HG02981 (cell line): ENCODE measurements around the gene RASIP1.
"Not testable (repeated sequence)": the region's sequence is repeated elsewhere in the genome, so short reads cannot be mapped to it uniquely, and the experiment has no call there.

Experiments used
- ATAC-seq: cut with Tn5 transposase; IDR thresholded peaks from one replicate; pipeline ENCODE4 v1.9.1; 2021; ENCODE audit warnings: mild to moderate bottlenecking, moderate library complexity; ENCODE audit not compliant: unreplicated experiment

The RASIP1 gene

GRCh38 chr19:48735031-48735615 lies 5.3 kb downstream of the RASIP1 start:
- no peak for ATAC-seq

DNA sequence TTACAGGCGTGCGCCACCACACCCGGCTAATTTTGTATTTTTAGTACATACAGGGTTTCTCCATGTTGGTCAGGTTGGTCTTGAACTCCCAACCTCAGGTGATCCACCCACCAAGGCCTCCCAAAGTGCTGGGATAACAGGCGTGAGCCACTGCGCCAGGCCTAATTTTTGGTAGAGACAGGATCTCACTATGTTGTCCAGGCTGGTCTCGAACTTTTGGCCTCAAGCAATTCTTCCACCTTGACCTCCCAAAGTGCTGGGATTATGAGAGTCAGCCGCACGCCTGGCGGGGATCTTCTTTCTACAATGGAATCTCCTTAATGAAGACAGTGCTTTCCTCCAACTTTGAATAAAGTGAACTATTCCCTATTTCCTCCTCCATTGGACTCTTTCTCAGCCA lies 5.8 kb downstream of the RASIP1 start:
- ATAC-seq = no peak

GRCh38 chr19:48731452-48731851 lies 9.0 kb downstream of the RASIP1 start:
- no peak for ATAC-seq

- ATAC-seq = no peak
Observed at GRCh38 chr19:48728911-48729664, 11.3 kb downstream of the RASIP1 start.

DNA sequence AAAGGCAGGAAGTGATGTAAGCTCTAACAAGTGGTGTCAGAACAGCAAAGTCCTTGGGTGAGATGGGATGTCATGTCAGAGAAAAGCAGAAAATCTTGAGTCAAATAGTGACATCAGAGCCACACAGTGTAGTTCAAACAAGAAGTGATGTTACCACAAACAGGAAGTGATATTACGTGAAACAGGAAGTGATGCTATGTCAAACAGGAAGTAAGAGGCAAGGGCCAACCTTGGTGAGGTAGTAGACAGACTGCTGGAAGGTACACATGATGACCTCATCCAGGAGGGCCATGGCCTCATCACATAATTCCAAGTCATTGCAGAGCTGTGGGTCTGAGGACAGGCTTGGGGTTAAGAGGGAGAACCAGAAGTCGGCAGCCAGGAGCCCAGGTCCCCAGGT lies 13.9 kb downstream of the RASIP1 start:
- ATAC-seq = no peak

- ATAC-seq = no peak
Observed at GRCh38 chr19:48724796-48725753, 15.3 kb downstream of the RASIP1 start.

DNA sequence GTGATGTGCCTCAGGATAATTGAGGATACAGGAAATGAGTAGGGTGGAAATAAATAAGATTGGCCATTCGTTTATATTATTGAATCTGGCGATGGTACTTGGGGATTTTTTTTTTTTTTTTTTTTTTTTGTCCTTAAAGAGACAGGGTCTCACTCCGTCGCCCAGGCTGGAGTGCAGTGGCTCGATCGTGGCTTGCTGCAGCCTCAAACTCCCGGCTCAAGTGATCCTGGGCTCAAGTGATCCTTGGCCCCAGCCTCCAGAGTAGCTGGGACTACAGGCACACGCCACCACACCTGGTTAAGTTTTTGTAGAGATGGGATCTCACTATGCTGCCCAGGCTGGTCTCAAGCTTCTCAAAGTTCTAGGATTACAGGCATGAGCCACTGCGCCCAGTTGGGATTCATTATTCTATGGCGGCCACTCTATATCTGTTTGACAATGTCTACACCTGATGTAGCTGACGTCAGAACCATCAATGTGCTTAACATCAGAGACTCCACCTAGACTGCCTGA lies 18.2 kb downstream of the RASIP1 start:
- no peak for ATAC-seq

DNA sequence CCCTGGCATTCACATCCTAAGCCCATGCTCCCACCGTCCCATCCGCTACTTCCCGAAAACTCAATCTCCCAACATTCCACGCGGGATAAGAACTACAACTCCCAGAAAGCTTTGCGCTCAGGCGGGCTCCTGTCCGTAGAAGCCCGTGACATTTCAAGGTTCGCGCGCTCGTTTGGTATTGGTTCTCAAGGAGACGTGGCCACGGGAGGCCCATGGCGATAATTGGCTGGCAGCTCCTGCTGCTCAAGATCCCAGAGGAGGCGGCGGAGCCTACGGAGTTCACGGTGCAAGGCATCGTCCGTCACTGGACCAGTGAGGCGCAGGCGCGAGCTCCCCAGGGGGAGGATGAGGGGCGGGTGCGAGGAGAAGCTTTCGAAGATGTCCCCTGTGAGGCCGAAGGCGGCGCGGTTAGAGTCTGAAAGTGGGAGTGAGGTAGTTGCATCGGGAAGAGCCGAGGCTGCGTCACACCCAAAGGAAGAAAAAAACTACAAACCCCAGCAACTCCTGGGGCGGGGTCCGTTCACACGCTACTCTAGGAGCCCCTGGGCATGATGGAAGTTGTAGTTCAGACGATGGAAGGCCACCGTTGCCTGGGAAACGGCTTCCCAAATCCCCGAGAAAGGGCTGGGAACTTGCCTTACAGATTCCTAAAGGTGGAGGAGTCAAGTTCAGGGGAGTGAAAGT lies 19.7 kb downstream of the RASIP1 start:
- ATAC-seq = peak; percentile 78

DNA sequence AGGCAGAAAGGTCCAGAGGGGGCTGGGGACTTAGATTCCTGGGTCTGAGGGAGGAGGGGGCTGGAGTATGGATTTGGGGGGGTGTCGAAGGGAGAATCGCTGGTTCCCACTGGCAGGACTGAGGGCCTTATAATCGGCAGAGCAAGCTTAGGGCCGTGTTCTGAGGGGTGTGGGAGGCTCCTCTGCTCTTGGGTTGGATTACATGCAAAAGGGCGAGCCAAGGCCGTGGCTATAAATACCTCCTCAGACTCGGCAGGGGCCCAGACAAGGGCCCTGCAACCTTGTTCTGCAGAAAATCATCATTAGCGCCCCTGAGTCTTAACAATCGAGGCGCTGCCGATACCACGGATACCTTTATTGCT lies 20.2 kb downstream of the RASIP1 start:
- ATAC-seq = no peak

- no peak for ATAC-seq
Observed at GRCh38 chr19:48719263-48720171, 20.9 kb downstream of the RASIP1 start, which contains the start of gene MAMSTR. MAMSTR (minus strand) TSS chr19:48719725; CDS start chr19:48719031, 694 bp downstream.

DNA sequence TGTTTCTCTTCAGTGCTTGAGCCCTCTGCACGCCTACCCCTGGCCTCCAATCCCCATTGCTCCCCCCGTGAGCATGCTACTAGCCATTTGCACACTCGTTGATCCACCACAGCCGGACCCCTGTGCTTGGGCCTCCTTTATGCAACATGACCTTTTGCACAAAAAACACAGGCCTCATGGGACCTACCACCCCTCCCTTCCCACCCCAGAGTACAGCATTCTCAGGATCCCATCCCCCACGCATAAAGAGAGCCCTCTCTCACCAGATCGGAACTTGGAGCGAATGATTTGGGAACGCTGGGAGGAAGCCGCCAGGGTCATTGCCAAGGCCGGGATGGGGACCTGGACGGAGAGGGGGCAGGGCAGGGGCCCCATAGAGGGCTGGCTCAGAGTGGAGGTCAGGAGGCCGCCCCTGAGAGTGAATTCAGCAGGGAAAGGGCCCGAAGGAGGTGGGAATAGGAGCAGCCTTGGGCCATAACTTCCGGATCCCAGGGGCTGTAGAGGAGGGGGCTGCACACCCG lies 21.6 kb downstream of the RASIP1 start:
- no peak for ATAC-seq

GRCh38 chr19:48718106-48718505 lies 22.3 kb downstream of the RASIP1 start:
- not testable (repeated sequence) for ATAC-seq

DNA sequence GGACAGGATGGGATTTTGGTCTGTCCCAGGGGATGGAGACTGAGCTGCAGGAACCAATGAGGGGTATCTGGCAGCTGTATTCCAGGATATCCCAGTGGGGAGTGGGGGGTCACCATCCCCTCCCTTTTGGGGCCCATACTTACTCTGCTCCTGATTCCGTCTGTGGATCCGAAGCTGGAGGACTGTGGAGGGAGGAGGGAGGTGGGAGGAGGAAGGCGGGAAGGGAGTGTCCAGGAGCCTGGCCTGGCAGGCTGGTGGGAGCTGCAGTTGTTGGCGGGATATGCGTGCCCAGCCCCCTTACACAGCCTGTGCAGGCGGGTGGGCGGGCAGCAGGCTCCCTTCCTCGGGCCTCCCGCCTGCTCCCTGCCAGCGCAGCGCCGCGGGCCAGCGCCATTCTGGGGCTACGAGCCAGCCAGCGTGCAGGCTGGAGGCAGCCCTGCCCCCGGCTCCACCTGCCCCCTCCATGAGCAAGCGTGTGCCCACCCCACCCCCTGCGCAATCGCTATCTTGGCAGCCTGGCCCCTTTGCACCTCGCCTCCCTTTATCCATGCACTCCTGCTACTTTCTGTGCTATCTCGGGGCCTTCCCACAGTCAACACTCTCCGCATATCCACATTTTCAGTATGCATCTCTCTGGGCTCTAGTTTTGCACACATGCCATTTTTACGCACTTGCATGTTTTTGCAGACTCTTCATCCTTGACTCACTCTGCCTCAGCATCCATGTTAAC lies 23.7 kb downstream of the RASIP1 start:
- ATAC-seq = no peak

GRCh38 chr19:48715681-48716171 lies 24.7 kb downstream of the RASIP1 start:
- ATAC-seq = no peak

DNA sequence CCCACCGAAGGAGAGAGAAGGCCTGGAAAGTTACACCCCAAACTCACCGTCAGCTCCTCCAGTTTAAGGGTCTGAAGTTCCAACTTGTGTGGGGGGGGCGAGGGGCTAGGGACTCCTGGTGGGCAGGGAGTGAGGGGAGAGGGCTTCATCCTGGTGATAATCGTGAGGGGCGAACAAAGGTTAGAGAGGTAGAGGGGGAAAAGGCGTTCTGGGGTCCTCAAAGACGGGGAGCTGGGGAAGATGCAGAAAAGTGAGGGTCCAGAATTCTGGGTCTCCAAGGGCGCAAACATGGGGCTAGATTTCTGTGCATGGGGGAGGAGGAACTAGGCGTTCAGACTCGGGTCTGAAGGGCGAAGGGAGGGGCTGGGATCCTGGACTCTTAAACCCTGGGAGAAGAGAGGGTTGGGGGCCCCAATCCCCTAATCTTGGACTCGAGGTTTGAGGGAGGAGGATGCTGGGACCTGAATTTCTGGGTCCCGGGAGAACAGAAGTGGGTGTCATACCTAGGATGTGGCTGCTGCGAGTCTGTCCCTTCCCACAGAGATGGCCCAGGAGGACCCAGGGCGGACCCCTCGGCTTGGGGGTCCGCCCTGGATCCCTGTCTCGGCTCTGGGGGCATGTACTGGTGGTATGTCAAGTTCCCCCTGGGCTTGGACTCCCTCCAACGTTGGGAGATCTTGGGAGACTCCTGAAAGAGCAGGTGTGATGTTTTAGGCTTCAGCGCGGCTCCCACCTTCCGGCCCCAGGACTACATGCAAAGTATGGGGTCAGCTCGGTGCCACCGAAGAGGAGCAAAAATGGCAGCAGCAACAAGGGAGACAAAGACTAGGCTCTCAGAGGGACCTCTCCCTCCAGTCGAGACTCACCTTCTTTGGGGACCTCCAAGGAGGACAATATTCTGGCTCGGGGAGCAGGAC lies 25.4 kb downstream of the RASIP1 start:
- no peak for ATAC-seq

- ATAC-seq = peak; percentile 89
Observed at GRCh38 chr19:48713864-48714755, 26.3 kb downstream of the RASIP1 start.
